ENCODE results near the gene TMPRSS3. TPM values are rescaled to one million over a fixed set of nuclear protein-coding genes. Genes with fewer than 3 reads are reported as not detected.
A peak's percentile ranks its signal among the peaks of the same experiment; 100 is the strongest.

The TMPRSS3 gene
- total RNA-seq, 2 experiments from 2014 or later, result 123 to 134 TPM

DNA sequence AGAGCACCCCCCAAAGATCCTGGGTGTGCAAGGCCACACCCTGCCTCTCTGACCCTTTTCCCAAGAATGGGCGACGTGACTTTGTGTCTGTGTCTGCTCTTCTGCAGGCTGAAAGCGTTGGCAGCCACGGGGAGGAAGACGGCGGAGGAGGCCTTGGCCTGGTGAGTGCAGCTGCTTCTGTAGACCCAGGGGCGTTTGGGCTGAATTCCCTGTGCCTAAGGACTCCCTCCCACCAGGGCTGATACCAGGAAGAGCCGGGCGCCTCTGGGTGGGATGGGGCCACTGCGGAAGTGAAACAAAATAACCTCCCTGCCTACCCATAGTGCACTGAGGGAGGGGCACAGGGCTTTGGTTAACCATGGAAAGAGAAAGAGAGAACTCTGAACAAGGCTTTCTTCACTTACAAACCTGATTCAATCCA lies 10.4 kb upstream of the TMPRSS3 start:
- CTCF ChIA-PET, result interaction anchor here (1.5 kb wide), 1 partner anchor 32 kb away, joined by 7 read pairs; no protein-coding TSS in a partner anchor
- Mint-ChIP-seq H3K4me3 (peak overlapping the region; percentile 96), H3K27ac (peak overlapping the region; percentile 93), H3K4me1 (ENCODE audit: low read depth) (peaks cover 45% of the 10 kb centered on the region), H3K9me3 (peaks cover 8% of the 10 kb centered on the region), H3K36me3 (ENCODE audit: low read depth) (peaks cover 69% of the 10 kb centered on the region), H3K27me3 (no peaks in the 10 kb centered on the region)
- POLR2A ChIA-PET, result interaction anchor here (1.0 to 9.3 kb wide), 7 partner anchors 10 to 40 kb away, joined by 4 to 133 read pairs (median 12); partner anchors contain the start of gene TFF1
- peak; percentile 73 for ATAC-seq
- TF ChIP-seq, protein P1, sequence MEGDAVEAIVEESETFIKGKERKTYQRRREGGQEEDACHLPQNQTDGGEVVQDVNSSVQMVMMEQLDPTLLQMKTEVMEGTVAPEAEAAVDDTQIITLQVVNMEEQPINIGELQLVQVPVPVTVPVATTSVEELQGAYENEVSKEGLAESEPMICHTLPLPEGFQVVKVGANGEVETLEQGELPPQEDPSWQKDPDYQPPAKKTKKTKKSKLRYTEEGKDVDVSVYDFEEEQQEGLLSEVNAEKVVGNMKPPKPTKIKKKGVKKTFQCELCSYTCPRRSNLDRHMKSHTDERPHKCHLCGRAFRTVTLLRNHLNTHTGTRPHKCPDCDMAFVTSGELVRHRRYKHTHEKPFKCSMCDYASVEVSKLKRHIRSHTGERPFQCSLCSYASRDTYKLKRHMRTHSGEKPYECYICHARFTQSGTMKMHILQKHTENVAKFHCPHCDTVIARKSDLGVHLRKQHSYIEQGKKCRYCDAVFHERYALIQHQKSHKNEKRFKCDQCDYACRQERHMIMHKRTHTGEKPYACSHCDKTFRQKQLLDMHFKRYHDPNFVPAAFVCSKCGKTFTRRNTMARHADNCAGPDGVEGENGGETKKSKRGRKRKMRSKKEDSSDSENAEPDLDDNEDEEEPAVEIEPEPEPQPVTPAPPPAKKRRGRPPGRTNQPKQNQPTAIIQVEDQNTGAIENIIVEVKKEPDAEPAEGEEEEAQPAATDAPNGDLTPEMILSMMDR (IDR thresholded peaks at IDR 0.05), result no peak
- DNase-seq, result peak; percentile 84
- intact Hi-C loops (cut with micrococcal nuclease), result no loop called here

DNA sequence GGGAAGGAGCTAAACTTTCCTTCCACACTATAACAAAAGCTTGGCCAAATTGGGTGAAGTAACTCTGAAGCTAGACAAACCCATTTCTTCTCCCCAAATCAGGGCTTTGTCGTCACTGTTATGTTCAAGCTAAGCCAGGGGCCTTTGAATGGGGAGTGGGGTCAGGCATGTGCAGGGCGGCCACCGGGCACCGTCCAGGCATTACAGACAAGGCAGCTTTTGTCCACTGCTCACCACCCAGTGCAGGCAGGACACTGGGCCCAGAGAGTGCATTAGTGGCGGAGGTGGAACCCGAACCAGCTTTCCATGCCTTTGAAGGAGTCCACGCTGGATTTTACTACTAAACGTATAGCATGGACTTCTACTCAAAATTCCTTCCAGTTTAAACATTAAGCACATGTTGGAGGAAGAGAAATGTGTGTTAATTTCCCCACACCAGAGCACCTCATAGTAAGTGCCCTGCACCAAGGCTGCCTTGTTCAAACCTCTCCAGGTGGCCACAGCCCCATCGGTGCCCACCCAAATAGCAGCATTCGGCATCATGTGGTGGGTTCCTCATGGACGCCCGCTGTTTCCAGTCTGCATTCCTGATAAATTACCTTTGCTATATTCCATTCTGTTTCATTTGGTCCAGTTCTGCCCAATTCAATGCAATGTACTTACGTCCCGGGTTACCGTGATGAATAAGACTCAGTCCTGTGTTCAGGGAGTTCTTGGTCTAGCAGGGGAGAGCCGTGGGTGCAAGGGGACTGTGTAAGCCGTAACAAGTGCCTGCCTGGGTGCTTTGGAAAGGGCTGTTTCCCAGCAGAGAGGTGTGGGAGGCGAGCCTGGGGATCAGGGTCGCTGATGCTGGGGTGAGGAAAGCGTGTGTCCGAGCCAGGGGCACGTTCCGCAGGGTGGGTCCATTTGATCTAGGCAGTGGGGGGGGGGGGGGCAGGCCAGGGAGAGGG lies 9.5 kb upstream of the TMPRSS3 start:
- H3K27me3 Mint-ChIP-seq, result no peaks in the 10 kb centered on the region
- ATAC-seq (peak; percentile 19), DNase-seq (peak; percentile 54)
- TF ChIP-seq, protein P1 (IDR thresholded peaks at IDR 0.05), result no peak
- peak overlapping the region; percentile 93 for H3K27ac Mint-ChIP-seq
- H3K9me3 Mint-ChIP-seq, result peaks cover 8% of the 10 kb centered on the region
- H3K4me3 Mint-ChIP-seq, result peak overlapping the region; percentile 96
- POLR2A ChIA-PET, result interaction anchor here (0.7 to 9.3 kb wide), 21 partner anchors 10 to 168 kb away, joined by 3 to 133 read pairs (median 4); partner anchors contain the start of gene TFF1
- CTCF ChIA-PET, result interaction anchor here (1.1 to 4.5 kb wide), 12 partner anchors 7 to 134 kb away, joined by 3 to 46 read pairs (median 8); no protein-coding TSS in a partner anchor
- peaks cover 51% of the 10 kb centered on the region for H3K4me1 Mint-ChIP-seq (ENCODE audit: low read depth)
- peaks cover 71% of the 10 kb centered on the region for H3K36me3 Mint-ChIP-seq (ENCODE audit: low read depth)
- intact Hi-C loops (cut with micrococcal nuclease), result no loop called here

- ChIA-PET CTCF (interaction anchor here (0.7 to 4.5 kb wide), 16 partner anchors 8 to 135 kb away, joined by 3 to 46 read pairs (median 4); no protein-coding TSS in a partner anchor), POLR2A (interaction anchor here (0.7 to 9.3 kb wide), 23 partner anchors 11 to 216 kb away, joined by 3 to 133 read pairs (median 4); partner anchors contain the start of gene TFF1)
- ATAC-seq (no peak), DNase-seq (peak; percentile 33)
- peaks cover 48% of the 10 kb centered on the region for H3K4me1 Mint-ChIP-seq (ENCODE audit: low read depth)
- no peaks in the 10 kb centered on the region for H3K27me3 Mint-ChIP-seq
- peaks cover 8% of the 10 kb centered on the region for H3K9me3 Mint-ChIP-seq
- intact Hi-C loops (cut with micrococcal nuclease), result loop anchor here (5.0 kb wide), 1 partner anchor 38 kb away; no protein-coding TSS in a partner anchor
- TF ChIP-seq, protein P1 (IDR thresholded peaks at IDR 0.05), result no peak
- peak overlapping the region; percentile 96 for H3K4me3 Mint-ChIP-seq
- peak overlapping the region; percentile 93 for H3K27ac Mint-ChIP-seq
- peaks cover 73% of the 10 kb centered on the region for H3K36me3 Mint-ChIP-seq (ENCODE audit: low read depth)
Measured at GRCh38 chr21:42404539-42404938, 8.7 kb upstream of the TMPRSS3 start.

DNA sequence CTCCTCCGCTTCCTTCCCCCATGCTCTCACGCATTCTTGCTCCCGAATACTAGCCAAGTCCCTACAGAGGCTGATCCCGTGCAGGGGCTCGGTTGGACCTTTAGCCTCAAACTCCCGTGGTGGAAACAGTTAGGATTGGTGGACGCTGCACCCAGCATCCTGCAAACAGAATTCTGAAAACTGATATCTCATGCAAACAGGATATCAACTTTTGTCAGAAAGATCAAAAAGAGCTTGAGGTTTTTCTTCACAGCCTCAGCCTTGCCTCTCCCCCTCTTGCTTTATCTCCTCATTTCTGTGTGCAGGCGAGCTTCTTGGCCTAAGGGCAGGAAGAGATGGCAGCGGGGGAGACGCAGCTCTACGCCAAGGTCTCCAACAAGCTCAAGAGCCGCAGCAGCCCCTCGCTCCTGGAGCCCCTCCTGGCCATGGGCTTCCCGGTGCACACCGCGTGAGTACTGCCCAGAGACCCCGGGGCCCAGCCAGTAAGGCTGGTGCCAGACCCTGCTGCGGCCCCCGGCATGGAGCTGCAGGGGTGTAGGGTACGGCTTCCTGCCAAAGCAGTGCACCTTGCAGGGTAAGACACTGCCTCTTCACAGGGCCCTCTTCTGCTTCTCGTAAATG lies 7.9 kb upstream of the TMPRSS3 start, which contains the start of gene UBASH3A:
Gene UBASH3A (plus strand): TSS at position 292 of the 621 bp plus-strand sequence. CDS start 44 bp downstream, at position 336.
- H3K9me3 Mint-ChIP-seq, result peaks cover 8% of the 10 kb centered on the region
- DNase-seq (peak; percentile 65), ATAC-seq (peak; percentile 35)
- peaks cover 49% of the 10 kb centered on the region for H3K4me1 Mint-ChIP-seq (ENCODE audit: low read depth)
- peak within 1 kb of the TSS; percentile 93 for H3K27ac Mint-ChIP-seq
- peak within 1 kb of the TSS; percentile 96 for H3K4me3 Mint-ChIP-seq
- intact Hi-C loops (cut with micrococcal nuclease), result loop anchor here (5.0 kb wide), 1 partner anchor 39 kb away; no protein-coding TSS in a partner anchor
- H3K36me3 Mint-ChIP-seq (ENCODE audit: low read depth), result peaks cover 79% of the 10 kb centered on the region
- H3K27me3 Mint-ChIP-seq, result no peaks in the 10 kb centered on the region
- ChIA-PET POLR2A (interaction anchor here (0.7 to 9.3 kb wide), 17 partner anchors 10 to 215 kb away, joined by 3 to 133 read pairs (median 5); partner anchors contain the start of gene TFF1), CTCF (interaction anchor here (0.7 to 4.5 kb wide), 16 partner anchors 9 to 135 kb away, joined by 3 to 46 read pairs (median 4); no protein-coding TSS in a partner anchor)
- TF ChIP-seq, protein P1 (IDR thresholded peaks at IDR 0.05), result no peak
